Gastroesophageal sphincter (tissue), 4 donors: ENCODE measurements around the gene NAALADL2. TPM values are rescaled to one million over a fixed set of nuclear protein-coding genes. Genes with fewer than 3 reads are reported as not detected.
"Not testable (repeated sequence)": the region's sequence is repeated elsewhere in the genome, so short reads cannot be mapped to it uniquely, and the experiment has no call there.

Source experiments
- ATAC-seq: fragments of 150-250 bp; one replicate; pipeline ENCODE4 v1.9.1; 2016; ENCODE audit warnings: mild to moderate bottlenecking, moderate library complexity
- H3K27ac ChIP-seq, 4 donors: fragments of 200-600 bp; sonication (generic) in 3 of 4; 1 replicate in 3 of 4; 2 replicates in 1 of 4; pipeline ENCODE4 v1.5.1; 2016 to 2019
- H3K27me3 ChIP-seq: fragments of 200-600 bp; sonication (generic); one replicate; pipeline ENCODE4 v1.5.1; 2019
- H3K36me3 ChIP-seq, 2 donors: fragments of 200-600 bp; sonication (generic); one replicate each; pipeline ENCODE4 v1.5.1; 2019; ENCODE audit warnings: control low read depth in 1 of 2
- H3K4me1 ChIP-seq, 3 donors: fragments of 200-600 bp; sonication (generic); 1 replicate in 2 of 3; 2 replicates in 1 of 3; pipeline ENCODE4 v1.5.1; 2016 to 2019; ENCODE audit warnings: control low read depth in 2 of 3
- H3K4me3 ChIP-seq, 2 donors: fragments of 200-600 bp; sonication (generic); one replicate each; pipeline ENCODE4 v1.5.1; 2019; ENCODE audit warnings: mild to moderate bottlenecking in 1 of 2, moderate library complexity in 1 of 2
- H3K9me3 ChIP-seq, 3 donors: fragments of 200-600 bp; sonication (generic); one replicate each; pipeline ENCODE4 v1.5.1; 2017 to 2019; ENCODE audit warnings: control low read depth in 2 of 3
- EP300 ChIP-seq: sonication (generic); formaldehyde crosslinking; IDR thresholded peaks from one replicate; pipeline ENCODE4 v1.6.1; 2017; ENCODE audit warnings: antibody characterized with exemption, mild to moderate bottlenecking
- POLR2A ChIP-seq, 2 donors: fragments of 450-650 bp; IDR thresholded peaks; one replicate each; pipeline ENCODE4 v1.6.1; 2017; ENCODE audit warnings: antibody characterized with exemption in 2 of 2, mild to moderate bottlenecking in 2 of 2, moderate library complexity in 1 of 2
- POLR2AphosphoS5 ChIP-seq: sonication (generic); formaldehyde crosslinking; IDR thresholded peaks from one replicate; pipeline ENCODE4 v1.6.1; 2017; ENCODE audit warnings: antibody characterized with exemption
- WGBS, 2 donors: methylation state at CpG; one replicate each; pipeline ENCODE4 v1.1.5; 2018; ENCODE audit warnings: low coverage in 1 of 2; 5-methylcytosine and 5-hydroxymethylcytosine counted together
- total RNA-seq, 4 donors: library from RNA; depleted of rRNA; stranded (reverse); fragments of >200 nt; gene quantifications; one replicate each; pipeline ENCODE4 v1.1.0, GENCODE V29; 2016
- TF ChIP-seq, protein P1 (sequence below), 4 experiments: fragments of 200-600 bp in 2 of 4; fragments of 450-650 bp in 2 of 4; sonication (generic) in 1 of 4; IDR thresholded peaks; one replicate each; pipeline ENCODE4 v1.5.1; 2017 to 2019; ENCODE audit warnings: antibody characterized with exemption in 4 of 4, mild to moderate bottlenecking in 2 of 4, moderate library complexity in 2 of 4

The NAALADL2 gene
- total RNA-seq, 4 donors from 2014 or later = 3.1 to 7.4 (median 6.2) TPM

DNA sequence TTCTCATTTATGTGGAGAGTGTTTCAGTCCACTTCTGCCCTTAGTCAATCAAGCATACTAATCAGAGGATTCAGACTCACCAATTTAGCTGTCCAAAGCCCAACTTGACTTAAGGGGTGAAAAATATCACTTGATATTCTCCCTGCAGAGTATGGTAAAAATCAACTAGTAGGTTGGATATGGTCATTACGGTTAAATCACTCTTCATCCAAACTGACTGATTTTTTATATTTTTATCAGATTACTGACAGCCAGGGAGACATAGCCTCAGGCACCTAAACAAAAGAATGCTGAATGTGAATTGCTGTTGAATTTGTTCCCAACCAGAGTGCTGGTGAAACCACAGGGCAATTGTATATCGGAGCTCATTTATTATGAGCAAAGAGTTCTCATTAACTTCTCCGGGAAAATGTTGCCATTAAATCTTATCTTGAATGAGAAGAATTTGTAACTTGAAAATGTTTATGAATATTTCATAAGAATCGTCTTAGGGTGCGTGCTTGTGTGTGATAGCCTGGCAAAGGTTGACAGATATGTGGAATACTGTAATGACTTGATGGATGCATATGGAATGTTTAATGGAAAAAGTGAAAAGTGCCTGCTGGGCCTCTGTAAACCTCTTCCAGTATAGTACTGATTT lies 411.2 kb downstream of the NAALADL2 start:
- Histone ChIP-seq H3K36me3 (no peaks in the 10 kb centered on the region), H3K27ac (no peak overlapping the region), H3K27me3 (no peaks in the 10 kb centered on the region), H3K9me3 (no peaks in the 10 kb centered on the region), H3K4me3 (no peak overlapping the region), H3K4me1 (peaks cover 0 to 6% (median 0%) of the 10 kb centered on the region in 3 donors)
- no peak for TF ChIP-seq POLR2AphosphoS5
- no peak for TF ChIP-seq POLR2A (IDR thresholded peaks at IDR 0.05)
- TF ChIP-seq, protein P1, sequence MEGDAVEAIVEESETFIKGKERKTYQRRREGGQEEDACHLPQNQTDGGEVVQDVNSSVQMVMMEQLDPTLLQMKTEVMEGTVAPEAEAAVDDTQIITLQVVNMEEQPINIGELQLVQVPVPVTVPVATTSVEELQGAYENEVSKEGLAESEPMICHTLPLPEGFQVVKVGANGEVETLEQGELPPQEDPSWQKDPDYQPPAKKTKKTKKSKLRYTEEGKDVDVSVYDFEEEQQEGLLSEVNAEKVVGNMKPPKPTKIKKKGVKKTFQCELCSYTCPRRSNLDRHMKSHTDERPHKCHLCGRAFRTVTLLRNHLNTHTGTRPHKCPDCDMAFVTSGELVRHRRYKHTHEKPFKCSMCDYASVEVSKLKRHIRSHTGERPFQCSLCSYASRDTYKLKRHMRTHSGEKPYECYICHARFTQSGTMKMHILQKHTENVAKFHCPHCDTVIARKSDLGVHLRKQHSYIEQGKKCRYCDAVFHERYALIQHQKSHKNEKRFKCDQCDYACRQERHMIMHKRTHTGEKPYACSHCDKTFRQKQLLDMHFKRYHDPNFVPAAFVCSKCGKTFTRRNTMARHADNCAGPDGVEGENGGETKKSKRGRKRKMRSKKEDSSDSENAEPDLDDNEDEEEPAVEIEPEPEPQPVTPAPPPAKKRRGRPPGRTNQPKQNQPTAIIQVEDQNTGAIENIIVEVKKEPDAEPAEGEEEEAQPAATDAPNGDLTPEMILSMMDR (IDR thresholded peaks at IDR 0.05) = no peak
- TF ChIP-seq EP300 = no peak
- no peak for ATAC-seq
- WGBS, 2 donors = 25 to 43% methylated on average over 5 of the region's 5 CpGs

- ATAC-seq = no peak
- Histone ChIP-seq H3K4me3 (no peak overlapping the region), H3K27ac (no peak overlapping the region), H3K36me3 (no peaks in the 10 kb centered on the region), H3K9me3 (no peaks in the 10 kb centered on the region), H3K4me1 (peaks cover 0 to 6% (median 0%) of the 10 kb centered on the region in 3 donors), H3K27me3 (no peaks in the 10 kb centered on the region)
- no peak for TF ChIP-seq EP300
- TF ChIP-seq POLR2AphosphoS5 = no peak
- TF ChIP-seq, protein P1 (IDR thresholded peaks at IDR 0.05) = no peak
- TF ChIP-seq POLR2A (IDR thresholded peaks at IDR 0.05) = no peak
Measured at GRCh38 chr3:175270866-175271265, 411.7 kb downstream of the NAALADL2 start.

GRCh38 chr3:175271465-175271864 lies 412.3 kb downstream of the NAALADL2 start:
- not testable (repeated sequence) for H3K36me3 ChIP-seq, H3K27ac ChIP-seq, H3K9me3 ChIP-seq, H3K4me3 ChIP-seq, ATAC-seq, H3K4me1 ChIP-seq, H3K27me3 ChIP-seq
- WGBS, 2 donors = 94 to 97% methylated on average over 6 to 7 of the region's 11 CpGs

- no peak for ATAC-seq
- H3K4me1 ChIP-seq = peaks cover 0 to 6% (median 0%) of the 10 kb centered on the region in 3 donors
- no peaks in the 10 kb centered on the region for H3K9me3 ChIP-seq
- H3K27me3 ChIP-seq = no peaks in the 10 kb centered on the region
- TF ChIP-seq, protein P1 (IDR thresholded peaks at IDR 0.05) = no peak
- TF ChIP-seq POLR2A (IDR thresholded peaks at IDR 0.05) (no peak), POLR2AphosphoS5 (no peak), EP300 (no peak)
- no peak overlapping the region for H3K27ac ChIP-seq
- no peak overlapping the region for H3K4me3 ChIP-seq
- H3K36me3 ChIP-seq = no peaks in the 10 kb centered on the region
- 89 to 91% methylated on average over 1 of the region's 1 CpG for WGBS, 2 donors
Measured at GRCh38 chr3:175272392-175272791, 413.3 kb downstream of the NAALADL2 start.

GRCh38 chr3:175273573-175273972 lies 414.4 kb downstream of the NAALADL2 start:
- H3K4me3 ChIP-seq = no peak overlapping the region
- TF ChIP-seq EP300 (no peak), POLR2AphosphoS5 (no peak), POLR2A (IDR thresholded peaks at IDR 0.05) (no peak)
- WGBS, 2 donors = 89 to 93% methylated on average over 4 of the region's 4 CpGs
- no peaks in the 10 kb centered on the region for H3K36me3 ChIP-seq
- peaks cover 0 to 6% (median 0%) of the 10 kb centered on the region in 3 donors for H3K4me1 ChIP-seq
- no peaks in the 10 kb centered on the region for H3K9me3 ChIP-seq
- H3K27me3 ChIP-seq = no peaks in the 10 kb centered on the region
- H3K27ac ChIP-seq = no peak overlapping the region
- ATAC-seq = no peak

- H3K36me3 ChIP-seq = no peaks in the 10 kb centered on the region
- no peak overlapping the region for H3K4me3 ChIP-seq
- no peak for TF ChIP-seq EP300
- TF ChIP-seq POLR2AphosphoS5 = no peak
- no peak for TF ChIP-seq POLR2A (IDR thresholded peaks at IDR 0.05)
- TF ChIP-seq, protein P1 (IDR thresholded peaks at IDR 0.05) = no peak
- ATAC-seq = no peak
- H3K9me3 ChIP-seq = no peaks in the 10 kb centered on the region
- 74 to 89% methylated on average over 3 to 6 of the region's 6 CpGs for WGBS, 2 donors
- no peaks in the 10 kb centered on the region for H3K27me3 ChIP-seq
- peaks cover 0 to 6% (median 0%) of the 10 kb centered on the region in 3 donors for H3K4me1 ChIP-seq
- H3K27ac ChIP-seq = no peak overlapping the region
Measured at GRCh38 chr3:175274056-175274455, 414.9 kb downstream of the NAALADL2 start.
